Ascending aorta (tissue), 2 donors: ENCODE measurements around the gene RFPL1. TPM values are rescaled to one million over a fixed set of nuclear protein-coding genes. Genes with fewer than 3 reads are reported as not detected.
"Not testable (repeated sequence)": the region's sequence is repeated elsewhere in the genome, so short reads cannot be mapped to it uniquely, and the experiment has no call there.

Experiments used
- DNase-seq, 2 donors: peaks; one replicate each; pipeline ENCODE4 v3.0.0-alpha.2; 2019; ENCODE audit warnings: low spot score in 2 of 2
- H3K27ac ChIP-seq, 2 donors: fragments of 200-600 bp; sonication (generic); one replicate each; pipeline ENCODE4 v1.5.1; 2016 to 2017; ENCODE audit warnings: mild to moderate bottlenecking in 1 of 2
- H3K27me3 ChIP-seq: fragments of 200-600 bp; sonication (generic); one replicate; pipeline ENCODE4 v1.5.1; 2017
- H3K36me3 ChIP-seq, 2 donors: fragments of 200-600 bp; sonication (generic); one replicate each; pipeline ENCODE4 v1.5.1; 2016
- H3K4me1 ChIP-seq, 2 donors: fragments of 200-600 bp; sonication (generic); one replicate each; pipeline ENCODE4 v1.5.1; 2016 to 2017; ENCODE audit warnings: mild to moderate bottlenecking in 1 of 2
- H3K4me3 ChIP-seq, 2 donors: fragments of 200-600 bp; sonication (generic); one replicate each; pipeline ENCODE4 v1.5.1; 2016 to 2017; ENCODE audit warnings: mild to moderate bottlenecking in 1 of 2
- H3K9me3 ChIP-seq, 2 donors: fragments of 200-600 bp; sonication (generic); one replicate each; pipeline ENCODE4 v1.5.1; 2016
- CTCF ChIP-seq, 3 experiments: fragments of 200-600 bp in 2 of 3; fragments of 450-650 bp in 1 of 3; sonication (generic) in 2 of 3; IDR thresholded peaks; one replicate each; pipeline ENCODE4 v1.5.1; 2016 to 2019; ENCODE audit warnings: antibody characterized with exemption in 3 of 3, mild to moderate bottlenecking in 1 of 3, moderate library complexity in 1 of 3
- intact Hi-C: fragments of 100-400 bp; cut with DNase I; formaldehyde crosslinking; loops from one replicate; pipeline ENCODE4 v1.15.1; 2023
- total RNA-seq: library from RNA; depleted of rRNA; stranded (reverse); fragments of >200 nt; gene quantifications from one replicate; pipeline ENCODE4 v1.1.0, GENCODE V29; 2016

RFPL1 gene
- total RNA-seq, 1 donor from 2014 or later: not detected

GRCh38 chr22:29396126-29396525, 42.3 kb upstream of the RFPL1 start:
- H3K27ac ChIP-seq: no peak overlapping the region
- peak in 1 of 2 donors; percentile 3 for DNase-seq
- TF ChIP-seq CTCF (IDR thresholded peaks at IDR 0.05): no peak
- intact Hi-C loops: loop anchor here (10.0 kb wide), 1 partner anchor 109 kb away; no protein-coding TSS in a partner anchor
- H3K36me3 ChIP-seq: no peaks in the 10 kb centered on the region
- no peak overlapping the region for H3K4me3 ChIP-seq
- no peaks in the 10 kb centered on the region for H3K9me3 ChIP-seq
- no peaks in the 10 kb centered on the region for H3K4me1 ChIP-seq
- H3K27me3 ChIP-seq: no peaks in the 10 kb centered on the region

DNA sequence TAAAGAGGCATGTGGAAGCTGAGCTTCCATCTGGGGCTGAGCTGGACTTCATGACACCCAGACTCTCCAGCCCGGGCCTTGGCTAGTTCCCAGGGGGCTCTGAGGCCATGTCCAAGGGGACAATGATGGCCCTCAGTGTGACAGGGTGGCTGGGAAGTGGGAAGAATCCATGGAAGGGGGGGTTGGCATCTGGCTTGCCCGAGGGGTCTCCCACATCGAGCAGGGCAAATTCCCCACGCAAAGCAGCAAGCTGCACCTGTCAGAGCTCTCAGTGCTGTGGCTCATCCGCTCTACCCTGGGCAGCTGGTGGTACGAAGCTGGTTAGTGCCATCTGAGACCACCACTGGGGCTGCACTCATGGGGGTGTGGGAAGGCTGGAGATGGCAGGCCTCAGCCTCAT, 40.6 kb upstream of the RFPL1 start:
- TF ChIP-seq CTCF (IDR thresholded peaks at IDR 0.05): no peak
- Histone ChIP-seq H3K36me3 (no peaks in the 10 kb centered on the region), H3K4me3 (no peak overlapping the region), H3K4me1 (no peaks in the 10 kb centered on the region), H3K27ac (no peak overlapping the region), H3K9me3 (no peaks in the 10 kb centered on the region), H3K27me3 (no peaks in the 10 kb centered on the region)
- DNase-seq: peak in 1 of 2 donors; percentile 31
- intact Hi-C loops: loop anchor here (10.0 kb wide), 1 partner anchor 107 kb away; no protein-coding TSS in a partner anchor

DNA sequence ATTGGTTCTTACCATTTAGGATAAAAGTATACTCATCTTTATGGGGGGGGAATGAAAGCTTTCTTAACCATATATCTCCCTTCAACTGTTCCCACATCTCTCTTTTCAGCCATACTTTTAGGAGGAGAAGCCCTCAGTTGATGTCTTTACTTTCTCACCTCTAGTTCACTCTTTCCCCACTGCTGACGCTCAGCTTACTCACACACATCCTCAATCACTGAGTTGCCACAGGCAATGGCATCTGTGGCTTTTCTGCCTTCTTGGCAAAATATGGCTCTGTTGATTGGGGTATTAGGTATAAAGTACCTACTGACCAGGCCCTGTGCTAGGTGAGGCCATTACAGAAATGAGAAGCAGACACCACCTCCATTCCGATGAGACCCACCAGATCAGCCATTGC, 37.8 kb upstream of the RFPL1 start:
- H3K27me3 ChIP-seq: no peaks in the 10 kb centered on the region
- H3K4me1 ChIP-seq: no peaks in the 10 kb centered on the region
- intact Hi-C loops: no loop called here
- H3K27ac ChIP-seq: no peak overlapping the region
- peak in 1 of 2 donors; percentile 3 for DNase-seq
- no peak for TF ChIP-seq CTCF (IDR thresholded peaks at IDR 0.05)
- no peak overlapping the region for H3K4me3 ChIP-seq
- no peaks in the 10 kb centered on the region for H3K9me3 ChIP-seq
- H3K36me3 ChIP-seq: no peaks in the 10 kb centered on the region

DNA sequence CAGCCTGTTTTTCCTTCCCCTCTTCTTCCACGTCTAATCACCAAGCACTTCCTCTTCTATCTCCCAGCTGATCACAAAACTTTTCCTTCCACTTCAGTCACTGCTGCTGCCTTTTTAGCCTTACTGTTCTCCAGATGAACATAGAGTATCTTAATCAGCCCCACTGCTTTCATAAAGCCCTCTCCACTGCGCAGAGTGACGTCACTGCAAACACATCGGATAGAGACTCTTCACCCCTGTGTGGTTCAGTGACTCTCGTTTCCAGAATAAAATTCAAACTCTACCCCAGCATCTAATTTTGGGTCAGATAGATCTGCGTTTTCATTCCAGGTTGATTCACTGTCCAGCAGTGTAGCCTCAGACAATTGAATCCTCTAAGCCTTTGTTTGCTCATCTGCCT, 36.8 kb upstream of the RFPL1 start:
- H3K27ac ChIP-seq, H3K4me1 ChIP-seq, H3K4me3 ChIP-seq, H3K36me3 ChIP-seq, H3K27me3 ChIP-seq, intact Hi-C loops, H3K9me3 ChIP-seq: not testable (repeated sequence)
- peak in 1 of 2 donors; percentile 22 for DNase-seq

GRCh38 chr22:29408940-29409339, 29.4 kb upstream of the RFPL1 start:
- intact Hi-C loops: no loop called here

DNA sequence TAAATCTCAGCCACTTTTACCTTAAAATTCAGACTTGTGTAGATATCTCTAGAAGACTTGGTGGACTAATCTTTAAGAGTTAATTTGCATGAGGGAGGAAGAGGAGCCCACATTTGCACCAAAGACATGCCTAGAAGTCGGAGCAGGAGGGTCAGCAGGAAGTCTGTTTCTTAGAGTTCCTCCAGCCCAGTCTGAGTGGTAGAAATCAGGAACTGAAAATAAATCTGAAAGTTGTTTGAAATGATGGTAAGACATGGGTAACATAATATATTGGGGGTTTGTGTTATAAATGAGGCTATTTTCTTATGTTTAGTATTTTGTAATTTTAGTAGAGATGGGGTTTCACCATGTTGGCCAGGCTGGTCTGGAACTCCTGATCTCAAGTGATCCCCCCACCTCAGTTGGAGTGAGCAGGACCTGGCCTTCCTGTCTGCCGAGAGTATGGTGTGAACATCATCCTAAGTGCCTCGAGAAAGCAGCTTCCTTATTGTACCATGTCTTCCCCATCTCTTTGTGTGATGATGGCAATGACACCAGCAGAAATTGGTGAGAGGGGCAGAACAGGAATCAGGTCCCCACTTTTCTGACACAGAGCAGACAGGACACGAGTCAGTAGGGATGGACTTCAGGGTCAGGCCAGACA, 26.7 kb upstream of the RFPL1 start:
- H3K4me1 ChIP-seq, H3K4me3 ChIP-seq, H3K9me3 ChIP-seq, DNase-seq, H3K36me3 ChIP-seq, H3K27me3 ChIP-seq, H3K27ac ChIP-seq, intact Hi-C loops: not testable (repeated sequence)

More at GRCh38 chr22:29408940-29409339, 29.4 kb upstream of the RFPL1 start:
- Histone ChIP-seq H3K4me3 (no peak overlapping the region), H3K36me3 (no peaks in the 10 kb centered on the region), H3K4me1 (no peaks in the 10 kb centered on the region), H3K27me3 (no peaks in the 10 kb centered on the region), H3K9me3 (no peaks in the 10 kb centered on the region), H3K27ac (no peak overlapping the region)
- no peak for TF ChIP-seq CTCF (IDR thresholded peaks at IDR 0.05)
- DNase-seq: no peak

DNA sequence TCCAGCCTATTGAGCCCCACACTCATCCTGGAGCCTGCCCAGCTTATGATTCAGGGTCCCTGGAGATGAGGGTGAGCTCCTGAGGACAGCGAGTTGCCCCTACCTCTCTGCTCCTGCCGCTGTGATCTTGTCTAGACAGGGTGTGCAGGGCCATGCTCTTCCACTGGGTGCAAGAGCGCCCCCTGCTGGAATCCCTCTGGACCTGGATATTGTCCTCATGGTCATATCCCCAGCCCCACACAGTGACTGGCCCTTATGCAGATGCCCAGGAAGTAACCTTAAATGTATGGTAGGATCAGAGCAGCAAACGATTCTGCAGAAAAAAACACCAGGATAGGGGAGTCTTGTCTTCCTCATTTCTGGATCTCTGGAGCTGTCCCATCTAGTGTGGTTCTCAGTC, 25.6 kb upstream of the RFPL1 start:
- TF ChIP-seq CTCF (IDR thresholded peaks at IDR 0.05): peak in 1 of 3 experiments; percentile 10
- H3K36me3 ChIP-seq, intact Hi-C loops, H3K27me3 ChIP-seq, H3K4me1 ChIP-seq, H3K4me3 ChIP-seq, H3K9me3 ChIP-seq, H3K27ac ChIP-seq: not testable (repeated sequence)
- peak in 1 of 2 donors; percentile 55 for DNase-seq

DNA sequence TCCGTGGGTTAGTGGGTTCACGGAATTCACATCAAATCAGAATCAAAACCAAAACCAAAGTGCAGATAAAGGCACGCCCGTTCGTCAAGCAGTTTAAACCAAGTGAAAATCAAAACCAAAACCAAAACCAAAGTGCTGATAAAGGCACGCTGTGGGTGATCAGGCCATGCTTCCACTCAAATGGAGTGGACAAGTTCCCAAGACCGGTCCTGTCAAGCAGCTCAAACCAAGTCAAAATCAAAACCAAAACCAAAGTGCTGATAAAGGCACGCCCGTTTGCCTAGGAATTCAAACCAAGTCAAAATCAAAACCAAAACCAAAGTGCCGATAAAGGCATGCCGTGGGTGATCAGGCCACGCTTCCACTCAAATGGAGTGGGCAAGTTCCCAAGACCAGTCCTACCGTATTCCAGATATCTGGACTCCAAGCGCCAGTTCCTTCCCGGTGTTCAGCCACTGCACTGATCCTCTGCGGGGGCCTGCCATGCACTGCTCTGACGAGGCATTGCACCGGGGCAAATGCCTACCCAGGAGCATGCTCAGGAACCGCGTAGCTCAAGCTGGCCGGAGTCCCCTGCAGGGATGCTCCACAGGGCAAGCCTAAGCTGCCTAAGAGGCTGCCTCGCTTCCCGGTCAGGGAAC, 23.3 kb upstream of the RFPL1 start:
- DNase-seq: peak in 1 of 2 donors; percentile 58
- not testable (repeated sequence) for H3K27ac ChIP-seq, H3K27me3 ChIP-seq

DNA sequence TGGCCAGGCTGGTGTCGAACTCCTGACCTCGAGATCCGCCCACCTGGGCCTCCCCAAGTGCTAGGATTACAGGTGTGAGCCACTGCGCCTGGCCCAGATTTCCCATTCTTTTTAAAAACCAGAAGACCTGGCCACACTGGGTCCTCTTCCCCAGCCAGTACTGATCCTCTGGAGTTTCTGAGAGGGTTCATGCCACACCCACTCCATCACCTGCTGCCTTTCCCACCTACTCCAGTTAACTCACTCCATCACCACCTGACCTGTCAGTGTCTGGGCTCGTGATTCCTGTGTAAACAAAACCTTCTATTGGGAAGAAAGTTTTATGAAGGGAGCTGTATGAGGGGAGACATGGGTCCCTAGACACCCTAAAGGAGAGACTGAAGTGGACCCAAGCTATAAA, 19.7 kb upstream of the RFPL1 start:
- H3K36me3 ChIP-seq, H3K4me3 ChIP-seq, H3K4me1 ChIP-seq, H3K27ac ChIP-seq, intact Hi-C loops, H3K27me3 ChIP-seq, H3K9me3 ChIP-seq: not testable (repeated sequence)
- peak in 1 of 2 donors; percentile 56 for DNase-seq

More for the DNA sequence above, 23.3 kb upstream of the RFPL1 start:
- H3K4me3 ChIP-seq: peak overlapping the region in 1 of 2 donors; percentile 53
- H3K36me3 ChIP-seq, intact Hi-C loops, H3K9me3 ChIP-seq, H3K4me1 ChIP-seq: not testable (repeated sequence)
